GM18867 (cell line): ENCODE results near the gene FZD8.

Experiments
- ATAC-seq: cut with Tn5 transposase; IDR thresholded peaks from one replicate; pipeline ENCODE4 v1.9.1; 2021; ENCODE audit warnings: mild to moderate bottlenecking, moderate library complexity; ENCODE audit not compliant: unreplicated experiment

FZD8 gene

GRCh38 chr10:35607475-35608327, 34.4 kb downstream of the FZD8 start:
- no peak for ATAC-seq

DNA sequence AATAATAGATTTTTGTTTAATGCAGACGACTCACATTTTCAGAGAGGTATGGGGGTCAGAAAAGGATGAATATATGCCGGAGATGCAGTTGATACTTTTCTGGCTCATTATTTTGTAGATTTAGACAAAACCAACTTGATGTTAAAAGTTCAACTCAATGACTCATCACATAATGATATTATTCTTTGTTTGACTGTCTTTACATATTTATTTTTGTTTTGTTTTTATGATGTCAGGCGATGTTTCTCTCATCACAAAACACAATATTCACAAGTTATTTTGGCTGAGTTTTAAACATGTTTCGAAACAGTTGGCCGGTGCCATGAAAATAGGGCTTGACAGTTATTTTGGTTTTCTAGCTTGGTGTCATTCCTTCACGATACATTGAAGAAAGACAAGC, 35.7 kb downstream of the FZD8 start:
- ATAC-seq: no peak

GRCh38 chr10:35605191-35605590, 36.9 kb downstream of the FZD8 start, which contains the start of gene GJD4:
TSS of gene GJD4 (plus strand) at chr10:35605341. CDS start at chr10:35605568, 227 bp downstream.
- no peak for ATAC-seq

DNA sequence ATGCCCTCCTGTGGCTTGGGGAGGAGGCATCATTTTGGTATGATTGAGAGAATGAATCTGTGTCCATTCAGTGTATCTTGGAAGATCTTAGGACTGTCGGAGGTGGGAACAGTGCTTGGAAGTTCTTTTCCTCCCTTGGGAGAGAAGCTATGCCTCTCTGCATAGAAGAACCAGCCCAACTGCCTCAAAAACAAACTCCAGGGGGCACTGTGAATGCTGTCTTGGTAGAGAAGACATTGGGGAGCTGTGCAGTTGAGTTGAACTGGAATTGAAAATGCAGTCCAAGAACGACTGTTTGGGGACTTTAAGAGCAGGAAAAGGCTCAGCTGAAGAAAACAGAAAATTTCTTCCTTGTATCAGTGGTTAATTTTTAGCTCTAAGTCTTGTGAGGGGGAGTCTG, 41.9 kb downstream of the FZD8 start:
- no peak for ATAC-seq

DNA sequence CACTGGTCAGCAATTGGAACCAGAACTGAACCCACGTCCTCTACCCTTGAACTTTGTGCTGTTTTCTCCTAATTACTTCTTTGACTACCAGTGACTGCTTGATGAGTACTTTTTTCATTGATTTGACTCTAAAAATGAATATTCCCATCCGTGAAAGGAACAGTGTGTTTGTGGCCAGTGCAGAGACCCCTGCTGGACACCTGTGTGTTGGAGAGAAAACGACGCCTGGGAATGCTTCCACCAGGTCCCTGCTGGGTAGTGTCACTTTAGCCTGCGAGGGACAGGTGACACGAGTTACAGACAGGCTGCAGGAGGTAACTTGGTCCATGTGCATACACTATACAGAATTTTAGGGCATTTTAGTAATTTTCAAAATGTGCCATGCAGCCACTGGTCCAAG, 43.7 kb downstream of the FZD8 start:
- ATAC-seq: no peak

- ATAC-seq: no peak
Observed at GRCh38 chr10:35595106-35595505, 47.0 kb downstream of the FZD8 start.

GRCh38 chr10:35594115-35595079, 47.7 kb downstream of the FZD8 start:
- ATAC-seq: no peak

GRCh38 chr10:35592441-35592840, 49.7 kb downstream of the FZD8 start:
- ATAC-seq: no peak

- no peak for ATAC-seq
Observed at GRCh38 chr10:35588836-35589235, 53.3 kb downstream of the FZD8 start.
